Measurements from ENCODE around the gene CROCC2. TPM values are rescaled to one million over a fixed set of nuclear protein-coding genes. Genes with fewer than 3 reads are reported as not detected.

CROCC2 gene
- total RNA-seq, 3 donors from 2014 or later = 0.07 to 0.19 TPM; not detected in 1

DNA sequence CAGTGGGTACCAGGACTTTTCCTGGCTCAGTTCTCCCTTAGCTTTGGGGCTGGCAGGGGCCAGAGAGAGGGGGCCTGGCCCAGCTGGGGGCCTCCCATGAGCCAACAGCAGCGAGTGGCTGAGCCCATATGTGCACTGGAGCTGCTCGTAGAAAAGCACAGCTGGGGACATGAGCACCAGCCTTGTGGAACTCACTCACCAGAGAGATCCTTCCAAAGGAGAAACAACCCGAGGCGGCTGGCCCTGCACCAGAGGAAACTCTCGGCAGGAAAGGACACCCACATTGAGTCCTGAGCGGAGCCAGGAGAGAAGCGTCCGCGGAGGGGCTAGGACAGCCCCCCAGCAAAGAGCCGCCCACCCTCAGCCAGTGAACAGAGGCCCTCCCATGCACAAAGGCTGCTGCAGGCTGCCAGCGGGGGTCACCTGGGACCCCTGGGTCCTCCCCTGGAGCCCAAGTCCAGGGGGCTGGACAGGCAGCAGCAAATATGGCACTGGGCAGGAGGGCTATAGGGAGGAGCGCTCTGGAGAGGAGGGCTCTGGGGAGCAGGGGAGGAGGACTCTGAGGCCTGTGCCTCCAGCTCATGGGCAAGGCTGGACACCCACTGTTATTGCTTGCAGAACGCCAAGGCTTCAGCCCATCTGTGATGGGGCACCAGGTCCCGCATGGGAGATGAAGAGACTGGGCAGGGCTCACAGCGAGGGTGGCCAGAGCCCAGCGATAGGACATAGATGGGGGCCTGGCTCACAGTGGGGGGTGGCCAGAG is 50.2 kb downstream of the CROCC2 start:
- Histone ChIP-seq H3K36me3 (ENCODE audit: low read depth) (no peaks in the 10 kb centered on the region), H3K4me3 (no peak overlapping the region), H3K9me3 (no peaks in the 10 kb centered on the region), H3K4me1 (ENCODE audit: low read depth) (no peaks in the 10 kb centered on the region)
- ATAC-seq (no peak), DNase-seq (peak in 2 of 3 donors; percentile 22 to 36)
- intact Hi-C loops (cut with DNase I, micrococcal nuclease) = no loop called here
- no peak for TF ChIP-seq CTCF (IDR thresholded peaks at IDR 0.05)

GRCh38 chr2:240956935-240957655 is 51.0 kb downstream of the CROCC2 start:
- Histone ChIP-seq H3K4me1 (ENCODE audit: low read depth) (no peaks in the 10 kb centered on the region), H3K36me3 (ENCODE audit: low read depth) (no peaks in the 10 kb centered on the region), H3K9me3 (no peaks in the 10 kb centered on the region), H3K4me3 (no peak overlapping the region)
- intact Hi-C loops (cut with DNase I, micrococcal nuclease) = no loop called here
- ATAC-seq (no peak), DNase-seq (no peak)
- no peak for TF ChIP-seq CTCF (IDR thresholded peaks at IDR 0.05)

- H3K9me3 ChIP-seq = no peaks in the 10 kb centered on the region
- peak in 1 of 3 donors; percentile 28 for DNase-seq
- no peaks in the 10 kb centered on the region for H3K36me3 ChIP-seq (ENCODE audit: low read depth)
- H3K4me1 ChIP-seq (ENCODE audit: low read depth) = no peaks in the 10 kb centered on the region
- no peak for TF ChIP-seq CTCF (IDR thresholded peaks at IDR 0.05)
- no peak overlapping the region for H3K4me3 ChIP-seq
- no peak for ATAC-seq
- intact Hi-C loops (cut with DNase I, micrococcal nuclease) = no loop called here
Measured at GRCh38 chr2:240957656-240958365, 51.7 kb downstream of the CROCC2 start.

- H3K36me3 ChIP-seq (ENCODE audit: low read depth) = no peaks in the 10 kb centered on the region
- intact Hi-C loops (cut with DNase I, micrococcal nuclease) = no loop called here
- ATAC-seq (no peak), DNase-seq (no peak)
- no peak overlapping the region for H3K4me3 ChIP-seq
- H3K4me1 ChIP-seq (ENCODE audit: low read depth) = no peaks in the 10 kb centered on the region
- no peaks in the 10 kb centered on the region for H3K9me3 ChIP-seq
- TF ChIP-seq CTCF (IDR thresholded peaks at IDR 0.05) = no peak
Measured at GRCh38 chr2:240958366-240959213, 52.5 kb downstream of the CROCC2 start.

Measured in mucosa of descending colon (tissue), 3 donors.